ENCODE data around the gene ARSG.
A peak's percentile ranks its signal among the peaks of the same experiment; 100 is the strongest.
"Not testable (repeated sequence)": the region's sequence is repeated elsewhere in the genome, so short reads cannot be mapped to it uniquely, and the experiment has no call there.

Gene ARSG

DNA sequence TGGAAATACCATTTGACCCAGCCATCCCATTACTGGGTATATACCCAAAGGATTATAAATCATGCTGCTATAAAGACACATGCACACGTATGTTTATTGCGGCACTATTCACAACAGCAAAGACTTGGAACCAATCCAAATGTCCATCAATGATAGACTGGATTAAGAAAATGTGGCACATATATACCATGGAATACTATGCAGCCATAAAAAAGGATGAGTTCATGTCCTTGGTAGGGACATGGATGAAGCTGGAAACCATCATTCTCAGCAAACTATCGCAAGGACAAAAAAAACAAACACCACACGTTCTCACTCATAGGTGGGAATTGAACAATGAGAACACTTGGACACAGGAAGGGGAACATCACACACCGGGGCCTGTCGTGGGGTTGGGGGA is 9.3 kb upstream of the ARSG start:
- DNase-seq: not testable (repeated sequence)

DNA sequence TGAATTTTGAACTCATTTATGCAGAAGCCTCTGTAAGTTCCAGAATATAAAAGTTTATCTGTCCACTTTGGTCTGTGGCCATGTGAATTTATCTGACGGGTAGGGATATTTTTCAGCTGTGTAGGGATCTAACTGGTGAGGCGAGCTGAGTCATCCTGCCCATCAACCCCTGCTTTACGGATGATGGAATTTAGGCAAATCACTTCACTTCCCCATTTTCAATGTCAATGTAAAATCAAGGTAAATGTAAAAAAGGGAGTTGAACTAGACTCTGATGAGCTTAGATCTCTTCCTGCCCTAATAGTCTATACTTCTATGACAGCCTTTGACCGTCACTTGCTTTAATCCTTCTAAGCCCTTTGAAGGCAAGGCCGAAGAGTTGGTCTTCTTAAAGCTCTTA is 2.9 kb upstream of the ARSG start:
- DNase-seq: no peak

DNA sequence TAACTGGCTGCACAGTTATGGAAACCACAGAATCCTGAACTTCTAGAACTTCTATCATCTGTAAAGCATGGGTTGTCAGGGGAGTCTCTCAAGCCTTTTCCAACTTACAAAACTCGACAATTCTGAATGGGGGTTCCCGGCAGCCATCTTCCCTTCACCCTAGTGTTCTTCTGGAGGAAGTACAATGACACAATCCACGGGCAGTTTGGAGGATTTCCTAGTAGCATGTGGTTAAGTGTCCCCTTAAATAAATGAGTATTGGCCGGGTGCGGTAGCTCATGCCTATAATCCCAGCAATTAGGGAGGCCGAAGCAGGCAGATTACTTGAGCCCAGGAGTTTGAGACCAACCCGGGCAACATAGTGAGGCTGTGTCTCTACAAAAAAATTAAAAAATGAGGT is 2.5 kb upstream of the ARSG start:
- DNase-seq: no peak

DNA sequence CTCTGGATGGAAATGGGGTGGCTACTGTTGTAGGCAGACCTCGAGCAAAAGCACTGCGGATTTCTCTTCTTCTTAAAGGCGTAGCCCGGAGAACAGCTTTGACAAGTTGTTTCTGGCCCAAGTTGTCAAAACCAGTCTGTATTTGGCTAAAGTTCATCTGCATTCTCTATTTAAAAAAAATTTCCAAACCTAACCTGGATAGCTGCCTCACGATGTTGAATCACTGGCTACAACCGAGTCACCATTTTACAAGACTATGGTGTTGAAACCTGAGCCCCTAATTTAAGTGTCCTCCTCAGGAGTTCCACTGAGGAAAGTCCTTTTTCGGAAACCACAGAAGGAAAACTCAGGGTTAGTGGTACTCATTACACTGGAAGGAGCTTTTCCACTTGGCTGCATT is 1.8 kb upstream of the ARSG start:
- DNase-seq: no peak

DNA sequence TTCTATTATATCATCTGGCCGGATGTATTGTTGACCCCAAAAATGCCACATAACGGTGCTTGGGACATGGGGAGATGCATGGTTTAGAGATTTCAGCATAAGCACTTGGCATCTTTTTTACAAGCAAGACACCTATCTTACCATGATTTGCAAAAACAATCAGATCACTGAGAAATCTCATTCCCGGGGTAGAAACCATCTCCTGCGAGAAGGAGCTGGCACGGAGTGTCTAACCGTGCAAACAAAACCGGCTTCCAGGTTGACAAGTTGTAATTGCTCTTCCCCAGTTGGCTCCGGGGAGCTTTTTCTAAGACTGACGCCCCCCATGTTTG is 1.4 kb upstream of the ARSG start:
- no peak for DNase-seq

DNA sequence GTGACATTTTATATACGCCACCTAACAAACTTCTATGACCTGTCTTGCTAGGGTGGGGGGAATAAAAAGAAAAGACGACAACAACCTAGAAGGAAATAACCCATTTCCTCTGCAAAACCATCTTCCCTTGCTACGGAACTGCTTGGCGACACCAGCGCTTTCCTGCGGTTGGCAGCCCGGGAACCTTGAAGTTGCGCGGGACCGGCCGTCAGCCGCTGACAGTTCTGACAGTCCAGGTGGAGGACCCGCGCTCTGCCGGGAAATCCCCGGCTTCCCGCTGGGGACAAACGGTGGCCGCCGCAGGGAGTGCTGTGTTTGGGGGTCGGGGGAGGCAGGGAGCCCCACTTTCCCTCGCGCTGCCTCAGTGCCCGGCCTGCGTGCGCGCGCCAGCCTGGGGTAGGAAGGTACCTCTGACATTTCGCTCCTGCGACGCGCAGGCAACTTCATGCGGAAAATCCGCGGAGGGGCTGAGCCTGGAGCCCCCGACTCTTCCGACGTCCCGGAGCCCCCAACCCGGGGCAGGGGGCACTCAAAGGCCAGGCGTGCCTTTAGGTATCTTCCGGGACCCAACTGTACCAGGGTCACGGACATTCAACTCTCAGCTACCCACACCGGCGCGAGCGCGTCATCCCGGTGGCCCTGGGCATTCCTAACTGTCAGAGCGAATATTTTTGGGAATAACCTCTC is 884 bp upstream of the ARSG start:
- no peak for DNase-seq

DNA sequence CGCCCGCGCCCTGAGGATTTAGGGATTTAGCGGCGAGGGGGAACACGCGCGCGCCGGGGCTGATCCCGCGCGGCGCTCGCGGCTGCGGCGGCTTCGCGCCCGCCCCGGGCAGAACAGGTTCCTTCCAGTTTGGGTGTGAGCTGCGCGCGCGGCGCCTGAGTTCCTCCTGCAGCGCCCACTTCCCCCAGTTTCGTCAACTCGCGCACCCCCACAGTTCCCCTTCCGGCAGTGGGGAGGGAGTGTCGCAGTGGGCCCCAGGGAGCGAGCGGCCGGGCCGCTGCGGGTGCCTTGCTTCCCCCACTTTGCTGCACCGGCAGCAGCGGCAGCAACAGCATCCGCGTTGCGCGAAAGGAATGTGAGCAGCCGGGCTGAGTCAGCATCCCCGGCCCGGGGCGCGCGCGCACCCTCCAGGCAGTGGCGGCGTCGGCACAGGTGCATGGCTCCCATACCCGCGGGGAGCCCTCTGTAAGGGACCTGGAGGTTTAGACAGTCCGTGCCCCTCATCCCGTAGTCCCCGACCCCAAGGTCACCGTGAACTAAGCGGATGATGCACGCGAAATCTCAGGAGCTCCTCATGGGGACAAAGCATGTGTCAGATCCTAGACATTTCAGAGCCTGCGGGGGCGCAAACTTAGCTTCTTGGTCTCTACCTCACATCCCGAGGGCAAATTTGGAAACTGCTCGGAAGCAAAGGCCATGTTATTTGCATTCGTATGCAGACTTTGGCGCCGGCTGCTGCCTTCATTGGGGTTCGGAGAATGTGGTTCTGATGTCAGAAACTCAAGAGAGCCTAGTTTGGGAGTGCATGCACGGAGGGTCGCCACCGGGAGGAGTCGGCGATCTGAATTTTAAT is 767 bp downstream of the ARSG start:
- DNase-seq: peak; percentile 73

DNA sequence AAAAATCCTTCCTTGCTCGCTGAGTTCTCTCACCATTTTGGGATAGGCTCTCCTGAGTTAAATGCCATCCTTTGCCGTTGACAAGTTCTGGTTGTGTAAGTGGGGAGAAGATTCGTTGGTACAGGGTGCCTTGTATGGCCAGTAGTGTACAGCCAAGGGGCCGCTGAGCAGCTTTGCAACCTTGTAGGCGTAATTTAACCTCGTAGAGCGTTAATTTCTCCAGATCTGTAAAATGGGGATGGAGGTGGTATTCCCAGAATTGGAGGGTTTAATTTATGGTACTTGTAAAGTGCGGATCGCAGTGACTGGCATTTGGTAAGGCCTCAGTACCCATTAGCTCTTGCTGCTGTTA is 1.4 kb downstream of the ARSG start:
- no peak for DNase-seq

DNA sequence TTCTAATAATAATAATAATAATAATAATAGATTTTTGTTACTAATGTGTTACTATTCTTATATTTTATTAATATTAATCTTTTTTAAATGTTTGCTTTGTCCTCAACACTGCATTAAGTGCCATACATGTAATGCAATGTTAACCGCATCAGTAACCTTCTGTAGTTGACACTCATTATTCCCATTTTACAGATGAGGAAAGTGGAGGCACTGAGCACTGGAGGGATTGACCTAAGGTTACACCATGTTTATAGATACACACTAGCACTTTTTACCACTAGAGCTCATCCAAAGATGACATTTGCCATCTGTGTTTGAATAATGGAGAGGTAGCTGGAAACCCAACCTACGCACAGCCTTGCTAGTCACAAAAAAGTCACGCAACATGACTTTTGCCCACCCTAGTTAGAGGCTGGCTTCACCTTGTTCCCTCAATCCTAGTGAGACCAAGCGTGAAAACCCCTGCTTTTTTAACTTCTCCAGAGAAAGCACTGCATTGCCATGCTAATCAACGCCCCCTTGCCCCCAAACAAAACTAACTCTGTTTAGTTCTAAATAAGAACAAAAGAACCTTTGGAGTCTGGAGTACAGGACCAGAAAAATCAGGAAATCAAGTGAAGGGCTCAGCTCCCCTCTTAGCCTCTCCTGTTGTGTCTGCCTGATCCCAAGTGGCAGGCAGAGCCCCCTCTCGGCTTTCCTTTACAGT is 2.3 kb downstream of the ARSG start:
- no peak for DNase-seq

DNA sequence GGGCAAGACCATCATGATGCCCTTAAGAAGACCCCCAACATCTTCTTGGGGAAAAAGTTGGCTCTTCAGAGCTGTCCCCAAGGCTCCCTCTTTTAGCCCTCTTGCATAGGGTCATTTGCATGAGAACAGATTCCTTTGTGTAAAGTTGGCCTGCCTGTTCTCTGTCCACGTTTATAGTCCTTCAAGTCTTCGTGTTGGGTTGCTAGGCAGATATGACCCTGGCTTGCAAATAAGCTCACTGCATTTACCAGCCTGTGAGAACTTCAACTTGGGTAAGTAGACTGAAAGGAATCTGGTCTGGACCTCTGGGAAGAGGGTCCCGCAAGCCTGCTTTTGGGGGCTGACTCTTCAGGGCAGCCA is 2.9 kb downstream of the ARSG start:
- no peak for DNase-seq

DNA sequence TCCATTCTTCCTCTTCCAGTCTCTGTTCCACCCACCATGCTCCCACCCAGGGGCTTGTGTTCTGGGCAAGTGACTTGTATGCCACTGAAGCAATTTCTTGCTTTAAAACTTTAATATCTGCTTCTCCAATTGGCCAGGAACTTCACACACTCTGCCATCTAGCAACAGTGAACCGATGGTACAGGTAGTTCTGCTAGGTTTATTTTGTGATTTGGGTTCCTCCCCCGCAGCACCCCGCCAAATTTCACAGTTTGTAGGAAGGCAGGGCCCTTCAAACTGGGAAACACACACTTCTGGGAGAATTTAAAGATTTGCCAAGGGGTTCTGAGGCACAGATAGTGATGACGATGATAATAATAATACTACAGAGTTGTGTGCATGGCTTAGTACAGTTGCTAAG is 3.3 kb downstream of the ARSG start:
- DNase-seq: no peak

DNA sequence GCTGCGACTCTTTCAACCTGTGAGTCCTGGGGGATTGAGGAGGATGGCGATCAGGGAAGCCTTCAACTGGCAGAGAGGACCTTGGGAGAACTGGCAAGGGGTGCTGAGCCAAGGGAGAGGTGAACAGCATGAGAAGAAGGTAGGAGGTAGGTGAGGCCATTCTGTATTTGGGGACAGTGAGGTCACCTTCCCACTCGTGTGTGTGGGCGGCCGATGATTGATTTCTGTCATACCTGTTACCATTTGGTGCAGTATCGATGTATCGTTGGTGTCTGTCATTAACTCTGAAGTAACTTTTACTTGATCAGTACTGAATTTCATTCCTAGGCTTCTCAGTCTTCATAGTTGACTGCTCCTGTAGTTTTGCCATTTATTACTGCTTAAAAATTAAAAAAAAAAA is 3.8 kb downstream of the ARSG start:
- DNase-seq: no peak

DNA sequence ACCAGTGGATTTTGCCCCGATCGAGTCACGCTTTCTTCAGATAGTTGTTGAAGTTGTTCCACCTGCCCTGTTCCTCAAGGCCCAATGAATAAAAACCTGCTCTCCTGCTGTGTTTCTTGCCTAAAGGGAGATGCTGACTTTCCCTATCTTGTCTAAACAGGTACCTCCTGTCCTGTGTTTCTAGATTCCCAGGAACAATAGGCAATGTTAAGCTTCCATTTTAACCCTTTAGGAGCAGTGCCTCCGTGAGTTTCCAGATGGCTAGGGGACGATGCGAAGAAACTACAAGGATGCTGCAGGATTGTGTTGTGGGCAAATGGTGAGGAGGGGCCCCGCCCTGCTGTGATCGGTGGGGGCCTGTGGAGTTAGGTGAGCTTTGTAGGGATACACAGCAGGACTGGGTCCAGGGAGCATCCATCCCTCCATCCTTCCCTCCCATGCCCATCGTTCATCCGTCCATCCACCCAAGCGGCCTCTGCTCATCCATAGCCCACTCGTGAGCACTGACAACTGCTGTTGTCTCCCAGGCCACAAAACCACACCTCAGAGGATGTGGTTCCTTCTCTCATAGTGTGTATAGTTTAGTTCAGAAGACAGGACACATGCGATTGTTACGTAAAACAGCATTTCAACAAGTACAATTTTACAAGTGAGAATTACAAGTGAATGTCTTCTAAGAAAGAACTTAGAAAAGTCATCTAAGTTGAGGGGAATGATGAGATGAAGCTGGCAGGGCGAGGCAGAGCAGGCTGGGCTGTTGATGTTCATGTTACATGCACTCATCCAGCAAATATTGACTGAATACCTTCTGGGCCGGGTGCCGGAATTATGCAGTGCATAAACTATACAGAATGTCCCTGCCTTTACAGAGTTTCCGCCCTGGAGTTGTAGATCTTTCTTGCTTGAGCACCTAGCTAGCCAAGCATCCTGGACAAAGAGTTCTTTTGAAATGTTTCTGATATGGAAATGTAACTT is 5.2 kb downstream of the ARSG start:
- DNase-seq: no peak

DNA sequence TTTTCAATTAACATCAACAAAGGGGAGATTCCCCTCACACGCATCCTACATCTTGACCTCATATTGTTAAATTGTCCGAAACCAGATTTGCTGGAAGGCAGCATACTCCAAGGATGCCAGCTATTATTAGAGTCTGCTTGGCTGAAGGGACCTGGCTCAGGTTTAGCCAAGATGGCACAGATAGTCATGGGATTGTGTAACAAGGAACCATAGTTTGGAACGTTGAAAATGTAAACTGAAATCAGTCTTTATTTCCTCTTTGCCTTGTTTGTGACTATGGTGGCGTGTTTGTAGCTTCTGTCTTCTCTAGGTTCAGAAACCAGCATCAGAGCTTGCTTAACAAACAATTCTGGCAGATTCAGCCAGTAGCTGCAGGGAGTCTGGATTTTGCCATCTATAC is 5.9 kb downstream of the ARSG start:
- no peak for DNase-seq

DNA sequence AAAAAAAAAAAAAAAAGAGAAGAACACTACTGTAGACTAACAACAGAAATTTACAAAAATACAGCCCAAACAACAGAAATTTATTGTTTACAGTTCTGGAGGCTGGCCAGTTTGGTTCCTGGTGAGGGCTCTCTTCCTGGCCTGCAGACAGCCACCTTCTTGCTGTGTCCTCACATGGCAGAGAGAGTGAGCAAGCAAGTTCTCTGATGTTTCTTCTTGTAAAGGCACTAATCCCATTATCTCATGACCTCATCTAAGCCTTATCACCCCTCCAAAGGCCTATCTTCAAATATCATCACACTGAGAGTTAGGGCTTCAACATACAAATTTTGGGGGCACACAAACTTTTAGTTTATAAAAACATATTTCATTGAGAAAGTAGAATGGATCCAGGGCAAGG is 7.3 kb downstream of the ARSG start:
- DNase-seq: no peak

DNA sequence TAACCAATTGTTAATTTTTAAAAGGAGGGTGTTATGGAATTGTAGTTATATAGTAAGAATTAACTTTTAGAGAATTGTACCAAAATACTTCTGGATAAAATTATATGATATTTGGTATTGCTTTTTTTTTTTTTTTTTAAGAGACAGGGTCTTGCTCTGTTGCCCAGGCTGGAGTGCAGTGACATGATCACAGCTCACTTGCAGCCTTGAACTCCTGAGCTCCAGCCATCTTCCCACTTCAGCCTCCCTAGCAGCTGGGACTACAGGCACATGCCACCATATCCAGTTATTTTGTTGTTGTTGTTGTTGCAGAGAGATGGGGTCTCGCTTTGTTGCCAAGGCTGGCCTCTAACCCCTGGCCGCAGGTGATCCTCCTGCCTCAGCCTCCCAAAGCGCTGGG is 8.5 kb downstream of the ARSG start:
- no peak for DNase-seq

DNA sequence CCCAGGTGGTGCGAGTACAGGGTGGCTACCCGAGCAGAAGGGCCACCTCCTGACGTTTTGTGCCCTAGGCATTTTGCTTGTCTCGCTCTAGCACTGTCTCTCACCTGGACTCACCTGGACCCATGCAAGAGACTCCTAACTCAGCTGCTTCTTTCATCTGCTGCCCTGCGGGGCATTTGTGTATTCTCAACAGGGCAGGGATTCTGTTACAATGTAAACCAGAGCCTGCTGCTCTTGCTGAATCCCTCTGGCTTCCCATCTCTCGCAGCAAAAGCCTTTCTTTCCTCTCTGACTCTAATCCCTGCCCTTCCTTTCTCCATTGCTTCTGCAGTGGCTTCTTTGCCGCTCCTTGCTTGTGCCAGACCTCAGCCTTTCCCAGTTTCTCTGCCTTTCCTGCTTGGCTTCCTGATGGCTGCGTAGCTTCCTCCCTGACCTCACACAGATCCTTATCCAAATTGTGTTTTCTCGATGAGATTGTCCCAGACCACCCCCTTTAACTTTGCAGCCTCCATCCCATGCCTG is 10.2 kb downstream of the ARSG start:
- no peak for DNase-seq

DNA sequence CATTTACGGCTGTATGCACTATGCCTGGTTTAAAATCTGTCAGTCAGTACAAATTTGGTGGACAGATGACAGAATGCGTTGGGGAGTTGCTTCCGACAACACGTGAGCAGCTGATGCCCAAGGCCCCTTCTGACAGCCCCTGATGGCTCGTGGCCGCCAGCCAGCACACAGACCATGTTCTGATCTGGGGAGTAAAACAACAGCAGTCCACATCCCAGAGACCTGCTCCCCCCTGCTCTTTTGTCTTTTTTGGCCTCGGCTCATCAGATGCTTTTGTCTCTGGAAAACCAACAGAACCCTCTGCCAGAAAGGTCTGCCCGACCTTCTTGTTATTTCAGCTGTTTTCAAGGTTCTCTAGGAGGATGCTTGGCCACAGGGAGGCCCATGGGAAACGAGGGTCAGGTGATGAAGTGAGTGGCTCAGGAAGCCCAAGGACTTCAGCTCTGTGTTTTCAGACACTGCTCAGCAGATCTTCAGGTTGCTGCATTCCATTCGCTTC is 10.8 kb downstream of the ARSG start:
- no peak for DNase-seq

DNA sequence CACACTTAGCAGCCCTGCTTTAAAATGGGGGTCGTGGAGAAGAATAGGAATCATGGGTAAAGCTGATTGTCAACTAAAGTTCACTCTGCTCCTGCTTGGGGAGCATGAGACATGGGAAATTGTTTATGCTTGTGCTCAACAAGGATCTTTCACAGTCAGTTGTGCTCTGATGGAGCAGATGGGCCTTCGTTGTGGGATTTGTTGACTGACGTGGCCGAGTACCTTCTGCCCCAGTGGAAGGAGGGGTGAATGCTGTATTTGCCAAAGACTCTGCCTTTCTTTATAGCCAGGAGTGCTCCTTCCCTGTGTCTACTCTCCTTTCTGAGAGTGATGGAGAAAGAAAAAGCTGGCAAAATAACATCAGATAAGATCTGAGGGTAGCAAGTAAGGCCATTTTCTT is 11.4 kb downstream of the ARSG start:
- DNase-seq: no peak

DNA sequence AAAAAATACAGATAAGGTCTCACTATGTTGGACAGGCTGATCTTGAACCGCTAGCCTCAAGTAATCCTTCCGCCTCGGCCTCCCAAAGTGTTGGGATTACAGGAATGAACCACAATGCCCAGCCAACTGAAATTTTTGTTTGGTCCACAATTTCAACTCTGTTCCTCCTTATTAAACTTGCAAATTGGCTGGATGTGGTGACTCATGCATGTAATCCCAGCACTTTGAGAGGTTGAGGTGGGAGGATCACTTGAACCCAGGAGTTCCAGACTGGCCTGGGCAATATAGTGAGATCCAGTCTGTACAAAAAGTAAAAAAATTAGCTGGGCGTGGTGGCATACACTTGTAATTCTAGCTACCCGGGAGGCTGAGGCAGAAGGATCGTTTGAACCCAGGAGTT is 13.4 kb downstream of the ARSG start:
- DNase-seq: no peak

DNA sequence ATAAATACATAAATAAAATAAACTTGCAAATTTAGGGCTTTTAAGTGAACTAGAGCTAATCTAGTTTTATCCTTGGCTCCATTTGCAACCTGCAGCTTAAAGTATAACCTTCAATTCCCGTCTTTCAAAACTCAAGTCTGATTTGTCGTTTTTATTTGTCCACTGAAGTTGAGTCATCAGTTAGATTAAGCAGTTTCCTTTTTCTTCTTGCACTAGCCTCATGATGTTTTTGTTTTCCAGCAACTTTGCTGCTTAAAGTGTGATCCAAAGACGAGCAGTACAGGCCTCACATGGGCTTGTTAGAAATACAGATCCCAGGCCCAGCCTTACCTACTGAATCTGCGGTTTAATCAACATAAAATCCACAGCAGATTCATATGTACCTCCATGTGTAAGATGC is 13.8 kb downstream of the ARSG start:
- no peak for DNase-seq

DNA sequence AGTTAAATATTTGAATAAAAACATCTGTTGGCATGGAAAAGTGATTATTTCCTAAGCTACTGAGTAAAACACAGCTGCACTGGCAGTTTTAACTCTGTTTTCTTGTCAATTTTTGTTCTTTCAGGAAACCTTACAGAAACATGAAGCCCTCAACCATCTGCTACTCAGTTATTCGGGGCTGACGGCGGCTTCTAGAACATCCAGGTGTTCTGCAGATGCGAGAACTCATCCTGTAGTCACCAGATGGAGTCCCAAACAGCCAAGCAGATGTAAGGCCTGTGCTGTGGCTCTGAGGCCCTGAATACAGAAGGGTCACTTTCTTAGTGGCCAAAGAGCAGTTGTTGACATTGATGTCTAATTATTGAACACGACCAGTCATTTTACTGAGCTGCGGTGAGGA is 15.5 kb downstream of the ARSG start:
- DNase-seq: no peak

DNA sequence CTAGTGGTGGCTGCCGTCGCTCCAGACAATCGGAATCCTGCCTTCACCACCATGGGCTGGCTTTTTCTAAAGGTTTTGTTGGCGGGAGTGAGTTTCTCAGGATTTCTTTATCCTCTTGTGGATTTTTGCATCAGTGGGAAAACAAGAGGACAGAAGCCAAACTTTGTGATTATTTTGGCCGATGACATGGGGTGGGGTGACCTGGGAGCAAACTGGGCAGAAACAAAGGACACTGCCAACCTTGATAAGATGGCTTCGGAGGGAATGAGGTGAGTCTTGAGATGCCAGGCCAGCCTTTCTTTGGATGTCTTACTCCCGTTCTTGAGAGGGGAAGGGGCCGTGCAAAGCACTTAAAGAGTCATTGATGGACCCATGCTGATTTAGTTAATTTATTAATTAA is 16.1 kb downstream of the ARSG start:
- DNase-seq: no peak
